Heart left ventricle (tissue), 16 donors: ENCODE measurements around the gene AGBL5. TPM values are rescaled to one million over a fixed set of nuclear protein-coding genes. Genes with fewer than 3 reads are reported as not detected.

Source experiments
- ATAC-seq, 4 donors: fragments of 200-7000 bp; cut with Tn5 transposase; one replicate each; pipeline ENCODE4 v1.9.1; 2020 to 2022; ENCODE audit warnings: moderate library complexity in 4 of 4, mild to moderate bottlenecking in 3 of 4, moderate number of reproducible peaks in 1 of 4
- DNase-seq, 5 donors: peaks; one replicate each; pipeline ENCODE4 v3.0.0-alpha.2; 2020
- H3K27ac ChIP-seq, 12 donors: fragments of 200-600 bp; sonication (generic) in 4 of 12; one replicate each; pipeline versions ENCODE4 v1.5.0 to v1.8.0; 2016 to 2022; ENCODE audit warnings: mild to moderate bottlenecking in 2 of 12
- H3K27me3 ChIP-seq, 9 donors: fragments of 200-600 bp; sonication (generic) in 2 of 9; one replicate each; pipeline versions ENCODE4 v1.5.1 to v1.8.0; 2016 to 2022; ENCODE audit warnings: mild to moderate bottlenecking in 3 of 9
- H3K36me3 ChIP-seq, 9 donors: fragments of 200-600 bp; sonication (generic) in 2 of 9; one replicate each; pipeline versions ENCODE4 v1.5.0 to v1.8.0; 2018 to 2022; ENCODE audit warnings: mild to moderate bottlenecking in 2 of 9
- H3K4me1 ChIP-seq, 12 donors: fragments of 200-600 bp; sonication (generic) in 4 of 12; one replicate each; pipeline versions ENCODE4 v1.5.0 to v1.8.0; 2016 to 2022; ENCODE audit warnings: mild to moderate bottlenecking in 3 of 12
- H3K4me3 ChIP-seq, 12 donors: fragments of 200-600 bp; sonication (generic) in 4 of 12; one replicate each; pipeline versions ENCODE4 v1.5.0 to v1.8.0; 2017 to 2022; ENCODE audit warnings: mild to moderate bottlenecking in 9 of 12, moderate library complexity in 4 of 12
- H3K9me3 ChIP-seq, 12 donors: fragments of 200-600 bp; sonication (generic) in 4 of 12; one replicate each; pipeline versions ENCODE4 v1.5.0 to v1.8.0; 2016 to 2022; ENCODE audit warnings: mild to moderate bottlenecking in 1 of 12
- CTCF ChIP-seq, 12 donors: fragments of 200-600 bp; sonication (generic) in 4 of 12; IDR thresholded peaks; one replicate each; pipeline versions ENCODE4 v1.5.0 to v1.8.0; 2018 to 2022; ENCODE audit warnings: antibody characterized with exemption in 12 of 12, mild to moderate bottlenecking in 5 of 12
- POLR2A ChIP-seq, 2 donors: fragments of 450-650 bp; IDR thresholded peaks; one replicate each; pipeline ENCODE4 v1.6.1; 2017; ENCODE audit warnings: antibody characterized with exemption in 2 of 2, mild to moderate bottlenecking in 2 of 2, moderate library complexity in 2 of 2
- WGBS, 4 donors: extraction: QIAGEN DNeasy Blood & Tissue Kit in 2 of 4; methylation state at CpG; one replicate each; pipeline versions ENCODE4 v1.1.5 to v1.1.7; 2013 to 2018; 5-methylcytosine and 5-hydroxymethylcytosine counted together
- intact Hi-C, 10 donors: fragments of 100-400 bp; cut with DNase I; formaldehyde crosslinking; loops; one replicate each; pipeline versions ENCODE4 v1.11.1 to v1.14.2; 2022
- polyA plus RNA-seq, 2 donors: library from polyadenylated mRNA; stranded (reverse); fragments of 200-250 nt; gene quantifications; one replicate each; pipeline ENCODE4 v1.2.3, GENCODE V29; 2013
- total RNA-seq, 9 donors: library from RNA; depleted of rRNA in 2 of 9; stranded (reverse); fragments of >200 nt in 2 of 9; fragmentation: NEBNext Ultra II Directional in 3 of 9; extraction: Animal tissue kit (Norgen Biotek cat#: 25700) in 3 of 9; gene quantifications; one replicate each; pipeline versions ENCODE4 v1.1.0 to v1.2.4, GENCODE V29; 2016 to 2023
- donor health status: ischemic (EF 13 %, LVEDD 7.1; RV severe dilation, severe dysfunction).
- donor health status: healthy with polysubstance abuse.
- donor health status: DM: no; HTN: yes; CAD: no.
- donor health status: DM: no; HTN: no; CAD: no.
- donor health status: ischemic (EF 25% LVEDD 6.9; RV normal size, moderate dysfunction).
- donor health status: ischemic (EF 25% LVEDD 5.7; RV mildly dilated, moderate dysfunction).
- donor health status: healthy.
- donor health status: DM: yes; HTN: yes; CAD: no.
- donor health status: ischemic (EF 35%, LVEDD 5.7; RV mildly dilated, moderate dysfunction).
- donor health status: nonischemic (EF 11% LVEDD 7.7; RV severe dilation, severe dysfunction).
- donor health status: DM: yes; HTN: yes; CAD: no.
- donor health status: PGD.
- donor health status: ischemic (EF 29% LVEDD 5.4; RV normal size, mild dysfunction).
- donor health status: nonischemic (EF 23%, LVEDD 6.1; RV moderate dilation, normal function).

The AGBL5 gene
- total and polyA plus RNA-seq, 11 donors, result 4.5 to 12.5 (median 9.9) TPM

DNA sequence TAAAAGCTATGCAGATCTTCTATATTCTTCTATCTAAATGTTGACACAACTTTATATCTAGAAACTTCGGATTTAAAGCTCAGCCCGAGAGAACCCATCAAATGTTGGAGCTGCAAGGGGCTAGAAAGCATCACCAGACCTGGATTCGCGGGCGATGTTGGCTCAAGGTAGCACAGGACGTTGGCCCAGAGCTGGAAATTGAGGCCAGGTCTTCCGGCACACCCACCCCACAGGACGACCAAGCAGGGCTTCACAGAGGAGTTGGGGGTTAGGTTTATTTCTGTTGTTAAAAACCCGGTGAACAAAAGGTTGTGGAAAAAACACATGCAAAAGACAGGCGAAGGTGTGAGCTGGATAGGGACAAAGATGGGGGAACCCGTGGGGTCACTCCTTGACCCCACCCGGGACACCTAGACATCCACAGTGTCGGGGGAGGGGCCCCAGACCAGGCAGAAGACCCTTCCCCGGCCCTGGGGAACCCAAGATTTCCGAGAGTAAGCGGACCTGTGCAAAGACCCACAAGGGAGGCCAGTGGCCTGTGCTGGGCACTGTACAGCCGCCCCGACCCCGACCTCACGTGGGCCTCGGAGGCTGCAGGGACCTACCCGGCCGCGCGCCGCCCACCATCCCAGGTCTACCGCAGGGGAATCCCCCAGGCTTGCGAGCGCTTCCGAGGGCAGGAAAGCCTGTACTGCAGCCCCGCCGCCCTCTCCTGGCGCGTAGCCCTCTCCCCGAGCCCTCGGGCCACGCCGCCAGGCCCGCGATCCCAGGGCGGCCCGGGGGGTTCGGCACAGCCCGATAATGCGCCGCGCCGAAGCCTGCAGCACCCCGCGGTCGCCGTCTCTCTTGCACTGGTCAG lies 1.8 kb upstream of the AGBL5 start:
- intact Hi-C loops, result loop anchor here in 6 of 10 donors (1.0 to 5.0 kb wide), 9 partner anchors 16 to 79 kb away; partner anchors contain the start of genes KHK (in 4 of the 6), MAPRE3 (in 1 of the 6), OST4 (in 1 of the 6) and TMEM214 (in 1 of the 6)
- peak overlapping the region; percentile 47 to 95 (median 90) for H3K27ac ChIP-seq
- peak in 3 of 4 donors; percentile 18 to 29 (median 21) for ATAC-seq
- H3K4me3 ChIP-seq, result peak overlapping the region; percentile 73 to 97 (median 91)
- peak; percentile 36 to 75 (median 45) for DNase-seq
- no peak for TF ChIP-seq POLR2A (IDR thresholded peaks at IDR 0.05)
- TF ChIP-seq CTCF (IDR thresholded peaks at IDR 0.05), result no peak
- H3K4me1 ChIP-seq, result peaks cover 0 to 25% (median 12%) of the 10 kb centered on the region in 12 donors
- 8 to 33% (median 18%) methylated on average over 16 to 52 of the region's 52 CpGs for WGBS, 4 donors
- H3K9me3 ChIP-seq, result no peaks in the 10 kb centered on the region
- H3K27me3 ChIP-seq, result no peaks in the 10 kb centered on the region
- peaks cover 0 to 17% (median 10%) of the 10 kb centered on the region in 9 donors for H3K36me3 ChIP-seq

DNA sequence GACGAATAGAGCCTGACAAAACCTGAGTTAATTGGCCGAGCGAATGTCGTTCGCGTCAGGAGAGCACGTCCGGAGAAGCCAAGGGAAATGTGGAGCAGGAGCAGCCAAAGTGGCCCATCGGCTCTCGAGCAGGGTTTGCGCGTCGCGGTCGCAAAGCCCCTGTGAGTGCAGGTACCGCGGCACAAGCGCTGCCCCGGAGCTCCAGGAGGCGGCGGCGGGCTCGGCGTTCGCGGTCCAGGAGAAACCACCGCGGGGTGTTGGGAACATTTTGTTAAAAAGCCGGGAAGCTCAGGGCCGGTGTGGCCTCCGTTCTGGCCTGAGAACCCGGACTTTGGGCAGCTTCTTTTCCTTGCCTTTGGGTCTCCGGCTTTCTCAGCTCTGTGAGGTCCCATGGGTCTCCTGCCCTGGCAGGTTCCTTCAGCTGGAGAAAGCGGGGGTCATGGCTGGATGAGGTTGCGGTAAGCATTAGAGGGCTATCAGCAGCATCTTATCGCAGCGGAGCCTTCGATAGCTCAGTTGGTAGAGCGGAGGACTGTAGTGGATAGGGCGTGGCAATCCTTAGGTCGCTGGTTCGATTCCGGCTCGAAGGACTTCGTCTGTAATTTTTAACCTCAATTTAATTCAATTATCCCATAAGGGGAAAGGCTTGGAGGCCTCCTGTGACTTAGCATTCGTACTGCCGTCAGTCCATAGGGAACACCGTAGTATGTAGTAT lies 1.0 kb upstream of the AGBL5 start:
- H3K4me3 ChIP-seq, result peak overlapping the region; percentile 73 to 97 (median 91)
- 0% methylated on average over 23 to 48 of the region's 48 CpGs for WGBS, 4 donors
- H3K9me3 ChIP-seq, result no peaks in the 10 kb centered on the region
- no peaks in the 10 kb centered on the region for H3K27me3 ChIP-seq
- TF ChIP-seq CTCF (IDR thresholded peaks at IDR 0.05) (peak in 11 of 12 donors; percentile 8 to 60 (median 38)), POLR2A (IDR thresholded peaks at IDR 0.05) (no peak)
- intact Hi-C loops, result loop anchor here in 6 of 10 donors (1.0 to 5.0 kb wide), 9 partner anchors 17 to 80 kb away; partner anchors contain the start of genes KHK (in 4 of the 6), MAPRE3 (in 1 of the 6), OST4 (in 1 of the 6) and TMEM214 (in 1 of the 6)
- peaks cover 0 to 25% (median 12%) of the 10 kb centered on the region in 12 donors for H3K4me1 ChIP-seq
- H3K27ac ChIP-seq, result peak overlapping the region; percentile 47 to 95 (median 90)
- H3K36me3 ChIP-seq, result peaks cover 0 to 25% (median 18%) of the 10 kb centered on the region in 9 donors
- peak; percentile 80 to 94 (median 87) for DNase-seq
- ATAC-seq, result peak; percentile 81 to 90 (median 86)

DNA sequence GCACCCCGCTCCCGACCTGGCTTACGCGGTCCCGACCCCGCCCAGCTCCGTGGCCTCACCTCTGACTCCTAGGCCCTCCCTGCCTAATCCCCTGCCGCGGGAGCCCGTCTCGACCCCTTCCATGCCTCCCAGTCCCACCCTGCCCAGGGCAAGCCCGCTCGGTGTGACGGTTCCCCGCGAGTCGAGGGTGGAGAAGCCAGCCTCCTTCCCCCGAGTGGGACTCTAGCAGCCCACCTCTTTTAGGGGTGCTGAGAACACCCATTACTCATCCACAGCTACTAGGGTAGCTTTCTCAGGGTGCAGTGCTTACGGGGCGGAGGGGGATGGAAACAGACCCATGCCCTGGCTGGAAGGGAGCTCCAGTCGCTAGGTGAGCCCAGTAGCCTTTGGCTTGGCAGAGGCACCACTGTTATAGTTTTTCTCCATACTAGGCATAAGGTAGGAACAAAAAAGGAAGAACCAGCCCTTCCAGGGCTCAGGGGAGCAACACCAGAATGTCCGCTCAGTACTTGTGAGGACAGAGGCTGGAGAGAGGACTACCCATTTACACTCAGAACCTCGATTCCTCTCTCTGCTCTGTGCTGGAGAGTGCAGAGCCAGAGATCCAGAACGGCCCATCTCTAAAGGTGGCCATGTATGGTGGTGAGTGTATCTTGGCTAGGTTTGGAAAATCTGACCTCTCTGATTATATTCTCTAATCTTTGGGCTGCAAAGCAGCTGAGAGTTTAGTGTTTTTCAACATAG lies 606 bp downstream of the AGBL5 start:
- no peak for ATAC-seq
- H3K27ac ChIP-seq, result peak overlapping the region; percentile 43 to 95 (median 90)
- no peaks in the 10 kb centered on the region for H3K27me3 ChIP-seq
- peak in 3 of 5 donors; percentile 49 to 76 (median 51) for DNase-seq
- no peaks in the 10 kb centered on the region for H3K9me3 ChIP-seq
- 5 to 13% (median 8%) methylated on average over 8 to 24 of the region's 24 CpGs for WGBS, 4 donors
- H3K4me1 ChIP-seq, result peaks cover 0 to 25% (median 12%) of the 10 kb centered on the region in 12 donors
- intact Hi-C loops, result loop anchor here in 6 of 10 donors (1.0 to 5.0 kb wide), 6 partner anchors 19 to 35 kb away; partner anchors contain the start of genes KHK (in 3 of the 6) and OST4 (in 2 of the 6)
- peaks cover 0 to 41% (median 34%) of the 10 kb centered on the region in 9 donors for H3K36me3 ChIP-seq
- TF ChIP-seq POLR2A (IDR thresholded peaks at IDR 0.05), result no peak
- TF ChIP-seq CTCF (IDR thresholded peaks at IDR 0.05), result no peak
- peak overlapping the region; percentile 73 to 97 (median 91) for H3K4me3 ChIP-seq
